ENCODE measurements around the gene OR7C2.

GRCh38 chr19:14952767-14953166, 11.5 kb downstream of the OR7C2 start:
- no peak for TF ChIP-seq POLR2A (IDR thresholded peaks at IDR 0.05)
- TF ChIP-seq, protein P1, sequence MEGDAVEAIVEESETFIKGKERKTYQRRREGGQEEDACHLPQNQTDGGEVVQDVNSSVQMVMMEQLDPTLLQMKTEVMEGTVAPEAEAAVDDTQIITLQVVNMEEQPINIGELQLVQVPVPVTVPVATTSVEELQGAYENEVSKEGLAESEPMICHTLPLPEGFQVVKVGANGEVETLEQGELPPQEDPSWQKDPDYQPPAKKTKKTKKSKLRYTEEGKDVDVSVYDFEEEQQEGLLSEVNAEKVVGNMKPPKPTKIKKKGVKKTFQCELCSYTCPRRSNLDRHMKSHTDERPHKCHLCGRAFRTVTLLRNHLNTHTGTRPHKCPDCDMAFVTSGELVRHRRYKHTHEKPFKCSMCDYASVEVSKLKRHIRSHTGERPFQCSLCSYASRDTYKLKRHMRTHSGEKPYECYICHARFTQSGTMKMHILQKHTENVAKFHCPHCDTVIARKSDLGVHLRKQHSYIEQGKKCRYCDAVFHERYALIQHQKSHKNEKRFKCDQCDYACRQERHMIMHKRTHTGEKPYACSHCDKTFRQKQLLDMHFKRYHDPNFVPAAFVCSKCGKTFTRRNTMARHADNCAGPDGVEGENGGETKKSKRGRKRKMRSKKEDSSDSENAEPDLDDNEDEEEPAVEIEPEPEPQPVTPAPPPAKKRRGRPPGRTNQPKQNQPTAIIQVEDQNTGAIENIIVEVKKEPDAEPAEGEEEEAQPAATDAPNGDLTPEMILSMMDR (IDR thresholded peaks at IDR 0.05) = no peak
